GM23338 (cell line): Measurements from ENCODE around the gene NOP16. TPM values are rescaled to one million over a fixed set of nuclear protein-coding genes. Genes with fewer than 3 reads are reported as not detected.

ENCODE experiments used
- ATAC-seq: fragments of 200-7000 bp; cut with Tn5 transposase; 3 replicates; pipeline ENCODE4 v1.9.1; 2020
- DNase-seq: peaks from one replicate; pipeline ENCODE4 v3.0.0-alpha.2; 2015; ENCODE audit warnings: low spot score
- H2AFZ ChIP-seq: fragments of 200-600 bp; sonication (generic); 2 replicates; pipeline ENCODE4 v1.8.0; 2016; ENCODE audit warnings: antibody characterized with exemption, mild to moderate bottlenecking, moderate library complexity
- H3F3A ChIP-seq: fragments of 200-600 bp; sonication (generic); replicated peaks from 2 replicates; pipeline ENCODE4 v1.8.0; 2017; ENCODE audit warnings: antibody characterized with exemption, mixed run types, low read depth
- H3K27ac ChIP-seq: fragments of 200-600 bp; sonication (generic); 2 replicates; pipeline ENCODE4 v1.6.1; 2016; ENCODE audit warnings: low read depth
- H3K27me3 ChIP-seq: fragments of 200-600 bp; sonication (generic); 2 replicates; pipeline ENCODE4 v1.8.0; 2016; ENCODE audit warnings: mild to moderate bottlenecking, mixed run types, moderate library complexity; ENCODE audit not compliant: insufficient read depth
- H3K36me3 ChIP-seq: fragments of 200-600 bp; sonication (generic); 2 replicates; pipeline ENCODE4 v1.8.0; 2016; ENCODE audit warnings: mild to moderate bottlenecking; ENCODE audit not compliant: insufficient read depth
- H3K4me1 ChIP-seq: fragments of 200-600 bp; sonication (generic); 2 replicates; pipeline ENCODE4 v1.8.0; 2016; ENCODE audit warnings: mild to moderate bottlenecking, moderate library complexity; ENCODE audit not compliant: insufficient read depth
- H3K4me2 ChIP-seq: fragments of 200-600 bp; sonication (generic); 2 replicates; pipeline ENCODE4 v1.7.1; 2017; ENCODE audit warnings: mixed run types
- H3K4me3 ChIP-seq: fragments of 200-600 bp; sonication (generic); 2 replicates; pipeline ENCODE4 v1.6.1; 2016; ENCODE audit warnings: mixed run types
- H3K79me2 ChIP-seq: fragments of 200-600 bp; sonication (generic); replicated peaks from 2 replicates; pipeline ENCODE4 v1.8.0; 2017; ENCODE audit warnings: mild to moderate bottlenecking; ENCODE audit not compliant: insufficient read depth
- H3K9me2 ChIP-seq: fragments of 200-600 bp; sonication (generic); 2 replicates; pipeline ENCODE4 v1.8.0; 2017; ENCODE audit not compliant: insufficient read depth
- H4K20me1 ChIP-seq: fragments of 200-600 bp; sonication (generic); replicated peaks from 2 replicates; pipeline ENCODE4 v1.8.0; 2017; ENCODE audit warnings: mild to moderate bottlenecking; ENCODE audit not compliant: insufficient read depth
- H3K27ac Mint-ChIP-seq: 2 replicates; pipeline ENCODE4 v1.8.0; 2020; ENCODE audit warnings: inconsistent platforms, mild to moderate bottlenecking, moderate library complexity, mixed read lengths
- H3K27me3 Mint-ChIP-seq: 3 replicates; pipeline ENCODE4 v1.8.0; 2022; ENCODE audit warnings: low read depth, mild to moderate bottlenecking, moderate library complexity, mixed read lengths, inconsistent platforms; ENCODE audit not compliant: insufficient read depth, poor library complexity
- H3K36me3 Mint-ChIP-seq: 3 replicates; pipeline ENCODE4 v1.8.0; 2021; ENCODE audit warnings: low read depth, mild to moderate bottlenecking, inconsistent platforms, moderate library complexity, mixed read lengths
- H3K4me1 Mint-ChIP-seq: 3 replicates; pipeline ENCODE4 v1.8.0; 2020; ENCODE audit warnings: mild to moderate bottlenecking, inconsistent platforms, mixed read lengths
- H3K4me3 Mint-ChIP-seq: 3 replicates; pipeline ENCODE4 v1.8.0; 2021; ENCODE audit warnings: moderate library complexity, mild to moderate bottlenecking, inconsistent platforms, mixed read lengths
- H3K9me3 Mint-ChIP-seq: 3 replicates; pipeline ENCODE4 v1.8.0; 2020; ENCODE audit warnings: moderate library complexity, mild to moderate bottlenecking, inconsistent platforms, mixed read lengths
- CREB1 ChIP-seq: fragments of 250-450 bp; sonication (Bioruptor Pico); IDR thresholded peaks from 2 replicates; pipeline ENCODE4 v1.5.0; 2020; ENCODE audit warnings: low read depth, mild to moderate bottlenecking, moderate library complexity
- ETS1 ChIP-seq: IDR thresholded peaks from 2 replicates; pipeline ENCODE4 v1.6.1; 2016; ENCODE audit warnings: antibody characterized with exemption
- NANOG ChIP-seq: IDR thresholded peaks from 2 replicates; pipeline ENCODE4 v1.6.1; 2016; ENCODE audit warnings: antibody characterized with exemption, borderline replicate concordance
- POLR2AphosphoS5 ChIP-seq: IDR thresholded peaks from 2 replicates; pipeline ENCODE4 v1.6.1; 2016; ENCODE audit warnings: antibody characterized with exemption, low read depth
- STAT1 ChIP-seq: IDR thresholded peaks from one replicate; pipeline ENCODE4 v1.6.1; 2016; ENCODE audit warnings: antibody characterized with exemption; ENCODE audit not compliant: unreplicated experiment
- ZNF114 ChIP-seq: fragments of 250-450 bp; sonication (Bioruptor Pico); IDR thresholded peaks from 2 replicates; pipeline ENCODE4 v1.5.0; 2020; ENCODE audit warnings: mild to moderate bottlenecking, moderate library complexity
- ZNF331 ChIP-seq: fragments of 250-450 bp; sonication (Bioruptor Pico); IDR thresholded peaks from 2 replicates; pipeline ENCODE4 v1.5.0; 2020; ENCODE audit warnings: low read depth, mild to moderate bottlenecking, moderate library complexity
- ZNF462 ChIP-seq: fragments of 250-450 bp; sonication (Bioruptor Pico); IDR thresholded peaks from 2 replicates; pipeline ENCODE4 v1.5.0; 2020; ENCODE audit warnings: mild to moderate bottlenecking, moderate library complexity
- polyA plus RNA-seq: library from polyadenylated mRNA; unstranded; fragments of >200 nt; fragmentation: Nextera tagmentation; extraction: Ambion mirVana; gene quantifications from 2 replicates; pipeline ENCODE4 v1.2.1, GENCODE V29; 2016
- total RNA-seq: library from RNA; depleted of rRNA; stranded (reverse); fragments of >200 nt; shearing (Covaris generic); gene quantifications from 2 replicates; pipeline ENCODE4 v1.2.3, GENCODE V29; 2014

The NOP16 gene
- total and polyA plus RNA-seq, 2 experiments from 2014 or later, result 43.4 to 181 TPM

- Histone ChIP-seq H3K4me1 (0 out of 2 replicates have a peak, but pooled peaks cover 3% of the 10 kb centered on the region), H4K20me1 (peaks cover 10% of the 10 kb centered on the region), H3K9me2 (0 out of 2 replicates have a peak, but pooled peaks cover 2% of the 10 kb centered on the region), H3K4me2 (no peak overlapping the region), H2AFZ (no peak overlapping the region), H3F3A (0 out of 2 replicates have a peak, but pooled peaks cover 4% of the 10 kb centered on the region), H3K36me3 (no peaks in the 10 kb centered on the region), H3K27ac (no peak overlapping the region), H3K4me3 (no peak overlapping the region), H3K27me3 (peaks cover 29% of the 10 kb centered on the region), H3K79me2 (no peaks in the 10 kb centered on the region)
- H3K4me3 Mint-ChIP-seq, result no peak overlapping the region
- H3K27me3 Mint-ChIP-seq, result peaks cover 11% of the 10 kb centered on the region
- 0 out of 3 replicates have a peak, but pooled peaks cover 3% of the 10 kb centered on the region for H3K4me1 Mint-ChIP-seq
- TF ChIP-seq ZNF462 (CRISPR knock-in tag) (no peak), ZNF114 (no peak), STAT1 (no peak), CREB1 (CRISPR knock-in tag) (no peak), POLR2AphosphoS5 (no peak), ZNF331 (CRISPR knock-in tag) (no peak), ETS1 (no peak), NANOG (no peak)
- H3K27ac Mint-ChIP-seq, result no peak overlapping the region
- DNase-seq (no peak), ATAC-seq (no peak)
- H3K9me3 Mint-ChIP-seq, result peaks cover 10% of the 10 kb centered on the region
- no peaks in the 10 kb centered on the region for H3K36me3 Mint-ChIP-seq
These were observed 24.8 kb upstream of the NOP16 start for GRCh38 chr5:176413255-176413565.
